Measurements from ENCODE around the gene ATOH8.

Gene ATOH8

DNA sequence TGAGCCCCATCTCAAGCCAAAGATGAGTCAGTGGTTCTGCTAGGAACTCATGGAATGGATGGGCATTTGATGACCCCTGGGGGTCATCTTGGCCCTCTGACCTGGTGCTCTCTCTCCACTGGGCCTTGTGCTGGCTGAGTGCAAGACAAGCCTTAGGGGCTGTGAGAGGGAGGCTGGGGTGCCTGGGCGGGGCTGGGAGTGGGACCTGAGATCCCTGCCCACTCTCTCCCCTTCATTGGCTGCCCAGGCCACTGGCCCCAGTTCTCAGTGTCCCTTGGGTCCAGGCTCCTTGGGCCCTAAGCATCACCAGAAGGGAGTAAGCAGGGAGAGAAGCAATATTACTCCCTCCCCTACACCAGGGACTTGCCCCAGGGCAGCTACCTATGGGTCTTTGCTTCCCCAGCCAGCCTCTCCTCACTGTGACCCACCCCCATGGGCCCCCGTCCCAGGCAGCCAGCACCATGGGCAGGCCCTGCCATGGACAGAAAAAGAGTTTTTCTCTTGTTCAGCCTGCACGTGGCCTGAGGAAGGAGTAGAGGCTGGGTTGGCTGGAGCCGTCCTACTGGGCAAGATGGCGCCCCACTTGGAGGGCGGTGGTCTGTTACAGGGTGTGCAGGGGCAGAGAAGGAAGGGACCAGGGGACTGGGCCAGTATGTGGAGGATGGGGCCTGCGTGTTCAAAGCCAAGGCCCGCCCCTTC is 33.6 kb downstream of the ATOH8 start:
- no peak for DNase-seq (ENCODE audit: low read depth)

DNA sequence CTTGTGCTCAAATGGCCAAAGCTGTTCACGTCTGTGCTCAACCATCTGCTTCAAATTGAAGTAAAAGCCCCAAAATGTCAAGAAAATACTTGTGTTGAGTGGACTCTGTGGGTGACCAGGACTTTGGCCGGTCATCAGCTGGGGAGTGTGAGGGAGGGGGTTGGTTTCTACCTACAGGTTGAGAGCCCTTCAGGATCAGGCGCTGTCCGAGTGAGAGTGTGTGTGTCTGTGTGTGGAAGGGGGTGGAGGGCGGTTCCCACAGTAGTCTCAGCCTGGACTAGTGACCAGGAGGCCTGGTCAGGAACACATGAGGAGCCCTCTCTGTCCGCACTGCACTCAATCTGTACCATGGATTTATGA is 34.2 kb downstream of the ATOH8 start:
- DNase-seq (ENCODE audit: low read depth): no peak

DNA sequence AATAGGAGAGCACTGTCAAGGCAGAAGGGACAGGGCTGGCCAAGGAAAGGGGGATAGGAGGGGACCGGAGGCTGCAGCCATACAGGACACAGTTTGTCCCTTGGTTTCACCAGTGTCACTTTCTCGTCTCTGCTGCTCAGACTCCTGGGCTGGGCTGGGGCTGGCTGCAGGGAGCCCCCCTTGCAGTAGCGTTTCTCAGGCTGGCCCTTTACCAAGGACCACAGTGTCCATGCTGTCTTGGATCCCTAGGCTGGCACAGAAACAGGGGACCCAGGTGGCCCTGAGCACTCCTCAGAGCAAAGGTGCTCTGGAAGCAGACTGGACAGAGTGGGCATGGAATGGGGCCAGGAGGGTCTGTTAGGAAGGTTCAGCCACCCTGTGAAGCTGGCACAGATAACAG is 34.8 kb downstream of the ATOH8 start:
- DNase-seq (ENCODE audit: low read depth): no peak

DNA sequence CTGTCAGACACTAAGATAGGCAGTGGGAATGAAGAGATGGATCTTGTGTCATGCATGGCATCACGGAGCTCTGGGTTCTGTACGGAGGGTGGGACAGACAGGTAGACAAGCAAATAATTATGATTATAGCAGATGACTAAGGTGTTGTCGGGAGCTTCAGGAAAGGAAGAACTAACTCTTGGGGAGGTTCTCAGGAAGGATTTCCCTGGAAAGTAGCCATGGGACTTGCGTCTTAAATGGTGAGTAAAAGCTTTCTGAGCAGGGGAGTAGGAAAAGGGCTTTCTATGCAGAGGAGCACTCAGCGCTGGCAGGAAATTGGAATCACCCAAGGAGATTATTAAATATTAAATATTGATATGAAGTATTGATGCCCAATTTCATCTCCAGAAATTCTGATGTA is 35.5 kb downstream of the ATOH8 start:
- DNase-seq (ENCODE audit: low read depth): no peak

DNA sequence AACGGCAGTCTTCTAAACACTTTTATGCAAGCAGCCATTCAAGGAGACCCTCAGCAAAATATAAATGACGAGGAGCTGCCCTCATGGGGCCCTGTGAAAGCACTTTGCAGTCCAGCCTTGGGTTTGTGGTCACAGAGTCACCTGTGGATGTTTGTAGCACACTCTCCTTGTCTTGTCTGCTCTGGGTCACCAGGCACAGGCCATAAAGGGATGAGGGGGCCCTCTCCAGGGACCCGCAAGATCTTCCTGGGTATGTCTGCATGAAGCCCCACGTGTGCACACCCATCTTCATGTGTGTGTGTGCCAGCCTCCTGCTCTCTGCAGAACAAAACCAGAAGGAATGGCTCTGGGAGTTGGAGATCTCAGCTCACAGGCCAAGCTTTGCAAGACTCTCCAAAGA is 36.2 kb downstream of the ATOH8 start:
- no peak for DNase-seq (ENCODE audit: low read depth)

DNA sequence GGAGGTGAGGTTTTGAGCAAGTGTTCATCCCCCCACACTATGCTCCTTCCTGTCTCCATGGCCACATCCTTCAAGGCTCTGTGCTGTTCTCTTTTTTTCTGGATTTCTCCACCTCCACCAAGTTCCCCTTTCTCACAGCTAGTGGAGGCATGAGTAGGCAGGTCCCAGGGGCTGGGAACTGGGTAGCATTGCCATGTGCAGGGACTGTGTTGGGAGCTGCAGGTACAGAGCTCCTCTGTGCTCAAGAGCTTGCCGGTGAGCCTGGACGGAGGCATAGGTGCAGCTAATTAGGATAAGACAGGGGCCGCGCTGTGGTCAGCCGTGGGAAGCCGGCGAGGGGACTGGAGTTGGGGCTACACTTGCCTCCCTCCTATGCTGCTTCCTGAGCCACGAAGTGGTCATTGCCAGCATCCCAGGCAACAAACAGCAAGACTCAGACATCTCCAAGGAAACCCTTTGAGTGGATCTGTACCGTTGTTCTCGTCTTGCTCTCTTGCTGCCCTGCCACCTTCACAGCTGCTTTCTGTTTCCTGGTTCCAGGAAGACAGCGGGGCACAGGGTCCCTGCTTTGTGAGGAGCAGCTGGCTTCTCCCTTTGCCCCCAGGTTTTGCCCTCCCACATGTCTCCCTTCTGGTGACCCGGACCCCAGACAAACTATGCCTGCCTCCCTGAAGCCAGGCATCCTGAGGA is 36.9 kb downstream of the ATOH8 start:
- DNase-seq (ENCODE audit: low read depth): no peak

DNA sequence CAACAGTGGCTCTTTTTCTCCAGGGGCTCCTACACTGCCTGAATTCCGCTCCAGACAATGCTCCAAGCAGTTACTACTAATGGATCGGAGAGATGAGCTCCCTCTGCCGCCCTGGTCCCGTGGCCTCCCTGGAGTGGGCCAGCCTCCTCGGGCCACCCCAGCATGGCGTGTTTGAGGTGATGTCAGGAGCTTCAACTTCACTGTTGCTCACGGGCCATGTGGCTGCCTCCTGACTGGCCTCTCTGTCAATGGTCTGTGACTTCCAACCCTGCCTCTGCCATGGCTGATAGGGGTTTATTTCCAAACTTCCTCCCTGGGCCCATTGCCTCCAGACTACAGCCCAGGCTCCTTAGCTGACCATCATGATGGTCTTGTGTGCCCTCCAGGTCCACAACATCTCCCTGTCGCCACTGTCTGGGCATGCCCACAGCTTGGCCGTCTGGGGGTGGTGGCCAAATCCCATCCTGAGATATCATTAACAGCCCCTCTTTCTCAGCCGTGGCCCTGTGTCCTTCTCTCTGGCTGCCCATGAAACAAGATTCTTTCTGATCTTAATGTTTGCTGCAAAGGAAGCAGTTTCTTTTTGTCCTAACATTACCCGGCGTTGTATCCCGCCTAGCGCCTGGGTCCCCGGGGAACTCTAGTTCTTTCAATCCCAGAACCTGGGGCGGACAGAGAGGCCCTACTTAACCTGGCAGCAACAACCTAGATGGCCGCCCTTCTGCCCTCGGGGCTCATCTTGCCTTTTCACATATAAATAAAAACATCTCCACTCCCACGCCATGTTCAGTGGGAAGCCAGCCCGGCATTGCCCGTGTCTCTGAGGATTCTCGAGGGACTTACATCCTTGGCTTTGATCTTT is 38.1 kb downstream of the ATOH8 start:
- no peak for DNase-seq (ENCODE audit: low read depth)

DNA sequence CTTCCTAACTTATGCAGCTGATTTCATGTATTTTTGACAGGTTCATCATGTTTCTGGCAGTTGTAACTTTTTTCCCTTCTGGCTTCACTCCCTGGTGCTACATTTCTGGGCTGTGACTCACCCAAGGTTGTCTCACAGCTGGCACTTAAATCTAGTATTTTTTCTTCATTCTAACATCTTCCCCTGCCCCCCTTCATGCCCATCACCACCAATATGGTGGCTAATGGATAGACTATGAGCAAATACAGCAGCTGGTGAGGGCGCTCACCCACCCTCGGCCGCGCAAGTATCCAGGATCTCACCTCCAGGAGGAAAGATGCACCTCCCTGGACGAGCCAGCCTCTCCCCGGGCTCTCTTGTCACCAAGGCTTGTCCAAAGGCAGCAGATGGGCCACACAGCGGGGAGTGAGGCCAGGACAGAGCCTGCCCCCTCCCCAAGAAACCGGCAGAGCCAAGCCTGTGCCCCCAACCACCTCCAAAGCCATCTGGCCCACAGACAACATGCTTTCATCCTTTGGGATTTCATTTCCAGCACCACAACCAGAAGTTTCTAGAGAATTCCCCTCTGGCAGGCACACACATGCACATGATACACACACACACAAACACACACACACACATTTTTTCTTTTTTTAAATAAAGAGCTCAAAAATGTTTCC is 39.1 kb downstream of the ATOH8 start:
- DNase-seq (ENCODE audit: low read depth): no peak

DNA sequence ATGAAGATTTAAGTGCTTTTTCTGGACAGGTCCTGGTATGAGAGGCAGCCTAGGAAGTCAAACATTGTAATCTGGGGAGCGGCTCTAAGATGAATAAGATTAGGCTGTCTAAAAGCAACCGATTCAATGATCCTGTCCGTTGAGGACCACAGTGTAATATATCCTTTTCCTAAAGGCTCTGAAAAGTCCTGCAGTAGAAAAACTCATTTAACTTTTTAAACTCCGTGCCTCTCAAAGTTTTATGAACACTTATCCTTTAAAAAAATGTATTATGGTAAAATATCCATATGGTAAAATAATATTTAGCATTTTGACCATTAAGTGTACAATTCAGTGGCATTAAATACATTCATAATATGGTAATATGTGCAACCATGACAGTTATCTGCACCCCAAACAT is 39.8 kb downstream of the ATOH8 start:
- DNase-seq (ENCODE audit: low read depth): no peak

DNA sequence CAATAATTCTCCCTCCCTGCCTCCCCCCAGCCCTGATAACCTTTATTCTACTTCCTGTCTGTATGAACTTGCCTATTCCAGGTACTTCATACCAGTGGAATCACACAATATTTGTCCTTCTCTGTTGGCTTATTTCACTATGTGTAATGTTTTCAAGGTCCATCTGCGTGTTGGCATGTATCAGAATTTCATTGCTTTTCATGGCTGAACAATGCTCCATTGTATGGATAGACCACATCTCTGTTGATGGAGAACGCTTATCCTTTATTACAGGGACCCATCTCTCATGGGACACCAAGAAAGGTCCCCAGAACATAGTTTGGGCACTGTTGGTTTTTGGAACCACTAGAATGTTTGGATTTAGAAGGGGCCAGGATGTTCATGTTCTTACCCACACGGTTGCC is 40.2 kb downstream of the ATOH8 start:
- DNase-seq (ENCODE audit: low read depth): no peak

DNA sequence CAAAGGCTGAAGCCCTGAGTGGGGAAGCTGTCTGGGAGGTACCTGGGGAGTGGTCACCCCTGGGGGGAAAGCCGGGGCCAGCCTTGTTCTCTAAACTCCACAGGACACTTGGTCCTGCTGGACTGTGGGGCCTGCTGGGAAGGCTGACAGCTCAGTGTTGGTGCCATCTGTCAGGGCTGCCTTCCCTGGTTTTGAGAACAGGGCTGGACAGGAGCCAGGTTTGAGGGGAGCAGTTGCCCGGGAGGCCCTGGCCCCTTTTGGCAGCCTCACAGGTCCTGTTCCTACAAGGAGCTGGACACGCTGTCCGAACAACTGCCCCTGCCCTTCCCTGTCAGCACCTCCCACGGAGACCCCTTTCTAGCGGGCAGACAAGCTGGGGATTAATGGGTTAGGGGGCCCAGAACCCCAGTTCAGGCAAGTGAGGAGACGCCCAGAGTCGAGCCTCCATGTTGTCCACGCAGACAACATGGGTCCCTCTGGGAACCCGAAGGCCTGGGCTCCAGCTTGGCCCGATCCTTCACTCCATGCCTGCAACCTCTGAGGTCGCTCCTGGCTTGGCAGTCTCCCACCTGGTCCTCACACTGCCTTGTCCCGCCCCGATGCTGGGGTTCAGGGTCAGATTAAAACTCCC is 40.8 kb downstream of the ATOH8 start:
- no peak for DNase-seq (ENCODE audit: low read depth)

DNA sequence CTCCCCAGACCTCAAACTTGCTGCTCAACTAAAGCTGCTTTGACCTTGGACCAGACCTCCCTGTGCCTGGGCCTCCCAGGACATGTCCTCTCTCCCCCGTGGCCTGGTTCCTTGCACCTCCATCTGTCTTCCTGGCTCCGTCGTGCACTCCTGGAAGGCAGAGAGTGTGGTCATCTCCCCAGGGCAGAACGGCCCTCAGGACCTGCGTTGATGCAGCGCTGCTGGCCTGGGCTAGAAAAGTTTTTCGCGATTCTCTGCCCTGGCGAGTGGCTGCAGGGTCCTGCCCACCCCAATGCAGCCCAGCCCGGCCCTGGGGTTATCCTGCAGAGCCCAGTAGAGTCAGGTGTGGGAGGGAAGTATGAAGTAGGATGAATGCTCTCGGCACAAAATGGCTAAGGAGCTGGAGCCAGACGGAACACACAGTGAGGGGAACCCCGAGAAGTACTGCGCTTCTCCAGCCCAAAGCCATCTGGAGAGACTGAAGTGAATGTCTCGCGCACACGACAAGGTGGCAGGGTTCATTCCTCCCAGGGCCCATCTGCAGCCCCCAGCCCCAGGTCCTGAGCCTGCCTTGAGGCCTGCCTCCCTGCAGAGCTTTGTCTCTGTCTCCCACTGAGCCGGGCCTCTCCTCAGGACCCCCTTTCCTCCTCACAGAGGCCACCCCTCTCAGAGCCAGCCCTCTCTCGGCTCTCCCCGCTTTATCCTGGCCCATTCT is 41.7 kb downstream of the ATOH8 start:
- DNase-seq (ENCODE audit: low read depth): no peak

DNA sequence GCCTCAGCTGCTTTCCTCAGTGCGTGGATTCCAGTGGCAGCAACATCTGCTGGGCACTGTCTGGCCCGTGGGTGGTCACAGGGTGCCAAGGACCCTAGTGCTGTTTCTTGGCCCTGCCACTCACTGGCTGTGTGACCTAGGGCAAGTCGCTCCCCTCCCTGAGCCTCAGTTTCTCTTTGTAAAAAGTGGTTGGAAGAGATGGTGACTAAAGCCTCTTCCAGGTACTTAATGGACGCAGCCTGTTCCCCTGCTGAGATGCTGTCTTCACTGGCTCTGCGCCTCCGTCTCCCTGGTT is 42.2 kb downstream of the ATOH8 start:
- no peak for DNase-seq (ENCODE audit: low read depth)

DNA sequence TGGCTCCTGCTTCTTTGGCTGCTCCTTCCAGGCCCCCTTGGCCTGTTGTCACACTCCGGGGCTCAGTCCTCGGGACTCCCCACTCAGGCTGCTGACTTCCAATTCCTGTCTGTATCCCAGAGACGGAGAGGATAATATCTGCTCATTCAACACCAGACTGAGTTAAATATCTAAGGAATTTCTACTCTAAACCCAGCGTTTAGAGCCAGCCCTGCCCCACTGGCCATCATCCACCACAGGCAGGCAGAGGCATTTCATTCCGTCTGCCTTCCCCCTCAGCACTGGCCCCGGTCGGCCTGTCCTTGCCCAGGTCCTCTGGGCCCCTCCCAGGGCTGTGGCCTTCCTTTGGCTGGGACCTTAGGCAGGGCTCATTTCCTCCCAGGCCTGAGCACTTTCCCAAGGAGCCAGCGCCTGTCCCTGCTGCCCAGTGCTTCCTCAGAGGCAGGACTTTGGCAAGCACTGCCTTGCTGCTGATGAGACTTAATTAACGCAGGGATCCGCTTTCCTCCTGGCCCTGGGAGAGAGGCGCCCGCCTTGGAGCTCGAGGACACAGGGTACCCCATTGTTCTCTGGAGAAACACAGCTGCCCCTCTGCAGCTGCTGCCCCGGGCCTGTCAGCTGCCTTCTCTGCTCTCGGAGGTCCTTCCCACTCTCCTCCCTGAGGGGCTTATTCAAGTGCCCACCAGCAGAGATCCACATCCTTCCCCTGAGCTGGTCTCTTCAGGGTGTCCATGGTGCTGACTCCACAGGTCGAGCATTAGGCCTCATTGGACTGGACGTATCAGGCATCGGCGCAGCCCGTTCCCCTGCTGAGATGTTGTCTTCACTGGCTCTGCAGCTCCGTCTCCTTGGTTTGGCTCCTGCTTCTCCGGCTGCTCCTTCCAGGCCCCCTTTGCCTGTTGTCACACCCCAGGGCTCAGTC is 42.8 kb downstream of the ATOH8 start:
- no peak for DNase-seq (ENCODE audit: low read depth)

DNA sequence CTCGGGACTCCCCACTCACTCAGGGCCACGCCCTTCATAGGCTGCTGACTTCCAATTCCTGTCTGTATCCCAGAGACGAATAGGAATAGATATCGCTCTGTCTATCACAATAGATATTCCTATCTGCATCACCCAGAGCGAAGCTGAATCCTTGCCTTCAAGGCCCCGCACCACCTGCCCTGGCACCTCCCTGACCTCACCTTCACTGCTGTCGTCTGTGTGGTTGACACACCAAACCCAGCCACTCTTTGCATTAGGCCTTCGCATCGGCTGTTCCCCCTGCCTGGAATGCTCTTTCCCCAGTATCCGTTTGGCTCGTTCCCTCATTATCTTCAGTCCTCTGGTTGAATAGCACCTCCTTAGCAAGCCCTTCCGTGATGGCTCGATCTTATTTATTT is 43.5 kb downstream of the ATOH8 start:
- no peak for DNase-seq (ENCODE audit: low read depth)

DNA sequence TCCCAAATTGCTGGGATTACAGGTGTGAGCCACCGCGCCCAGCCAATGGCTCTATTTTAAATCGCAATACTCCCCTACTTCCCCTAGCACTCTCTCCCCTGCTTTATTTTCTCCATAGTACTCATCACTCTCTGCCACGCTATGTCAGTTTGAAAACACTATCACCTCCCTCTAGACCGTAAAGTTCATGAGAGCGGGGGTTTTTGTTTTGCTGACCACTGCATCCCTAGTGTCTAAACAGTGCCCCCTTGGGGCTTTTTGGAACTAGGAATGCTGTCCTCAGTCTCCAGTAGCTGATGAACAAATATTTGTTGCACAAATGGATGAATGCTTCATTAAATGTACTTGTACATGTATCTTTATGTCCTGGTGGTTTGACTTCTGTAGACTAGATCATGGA is 44.1 kb downstream of the ATOH8 start:
- DNase-seq (ENCODE audit: low read depth): no peak

DNA sequence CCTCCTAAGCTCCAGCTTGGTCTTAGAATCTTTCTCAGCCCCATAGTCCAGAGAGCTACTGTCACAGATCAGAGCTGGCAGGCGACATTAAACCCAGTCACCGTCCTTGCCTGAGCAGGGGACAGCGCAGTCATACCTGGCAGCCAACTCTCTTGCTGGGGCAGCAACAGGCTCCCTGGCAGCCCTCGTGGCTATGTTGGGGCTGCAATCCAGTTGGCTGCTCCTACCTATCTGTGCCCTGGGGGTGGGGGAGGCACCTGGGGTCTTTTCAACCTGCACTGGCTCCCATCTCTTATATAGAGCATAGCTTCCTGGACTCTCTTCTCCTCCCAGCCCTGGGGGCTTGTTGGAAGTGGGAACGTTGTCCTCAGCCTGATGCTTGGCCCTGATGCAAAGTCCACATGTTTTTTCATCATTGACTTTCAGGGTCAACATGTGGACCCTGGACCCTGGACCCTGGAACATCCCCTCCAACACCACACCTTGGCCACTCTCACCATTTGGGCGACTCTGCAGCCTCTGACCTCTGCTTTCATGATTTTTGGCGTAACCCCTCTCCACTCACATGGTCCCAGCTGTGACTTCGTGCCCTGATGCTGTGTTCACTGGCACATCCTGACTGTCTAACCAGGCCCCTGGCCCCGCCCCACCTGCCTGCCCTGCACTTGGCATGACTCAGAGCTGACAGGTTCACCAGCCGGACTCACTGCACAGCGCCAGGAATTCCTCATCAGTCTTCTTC is 45.6 kb downstream of the ATOH8 start:
- DNase-seq (ENCODE audit: low read depth): no peak

DNA sequence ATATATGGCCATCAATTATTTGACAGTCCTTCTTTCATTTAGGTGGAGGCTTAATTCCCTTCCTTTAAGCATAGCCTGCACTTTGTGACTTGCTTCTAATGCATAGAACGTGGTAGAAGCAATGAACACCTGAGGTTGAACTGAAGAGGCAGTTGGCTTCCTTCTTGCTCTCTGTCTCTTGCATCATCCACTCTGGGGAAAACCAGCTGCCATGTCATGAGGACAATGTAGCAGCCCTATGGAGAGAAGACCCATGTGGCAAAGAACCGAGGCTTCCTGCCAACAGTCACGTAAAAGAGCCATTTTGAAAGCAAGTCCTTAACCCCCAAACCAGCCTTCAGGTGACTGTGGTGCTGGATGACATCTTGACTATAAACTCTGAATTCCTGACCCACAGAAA is 46.8 kb downstream of the ATOH8 start:
- no peak for DNase-seq (ENCODE audit: low read depth)

DNA sequence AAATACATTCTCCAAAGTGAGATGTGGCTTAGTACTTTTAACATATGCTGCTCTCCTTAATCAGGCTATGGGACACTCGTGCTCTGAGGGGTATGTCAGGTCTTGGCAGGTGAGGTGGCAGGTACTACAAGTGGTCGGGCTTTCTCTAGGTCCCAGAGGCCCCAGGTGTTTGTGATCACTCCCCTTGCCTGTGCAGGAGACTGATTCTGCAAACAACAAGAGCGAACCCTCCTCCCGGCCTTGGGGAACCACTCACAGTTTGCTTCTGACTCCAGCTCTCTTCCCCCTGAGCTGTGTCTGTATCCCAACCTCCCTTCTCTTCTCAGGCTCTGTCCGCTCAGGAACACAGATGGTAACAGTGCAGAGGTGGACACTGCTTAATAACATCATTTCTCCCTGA is 48.1 kb downstream of the ATOH8 start:
- no peak for DNase-seq (ENCODE audit: low read depth)

All from stimulated activated CD8-positive, alpha-beta memory T cell treated with anti-CD3 and anti-CD28 coated beads, Interleukin-4, amount 100 ng/mL, for 24 hours (primary cell).